HG03575 (cell line): ENCODE data around the gene CLOCK.

Source experiments
- ATAC-seq: cut with Tn5 transposase; IDR thresholded peaks from one replicate; pipeline ENCODE4 v1.9.1; 2021; ENCODE audit not compliant: unreplicated experiment, insufficient number of reproducible peaks, low FRiP score; ENCODE audit errors: extremely low read depth

Gene CLOCK

GRCh38 chr4:55500072-55500471 lies 46.6 kb downstream of the CLOCK start:
- ATAC-seq: peak; percentile 60

DNA sequence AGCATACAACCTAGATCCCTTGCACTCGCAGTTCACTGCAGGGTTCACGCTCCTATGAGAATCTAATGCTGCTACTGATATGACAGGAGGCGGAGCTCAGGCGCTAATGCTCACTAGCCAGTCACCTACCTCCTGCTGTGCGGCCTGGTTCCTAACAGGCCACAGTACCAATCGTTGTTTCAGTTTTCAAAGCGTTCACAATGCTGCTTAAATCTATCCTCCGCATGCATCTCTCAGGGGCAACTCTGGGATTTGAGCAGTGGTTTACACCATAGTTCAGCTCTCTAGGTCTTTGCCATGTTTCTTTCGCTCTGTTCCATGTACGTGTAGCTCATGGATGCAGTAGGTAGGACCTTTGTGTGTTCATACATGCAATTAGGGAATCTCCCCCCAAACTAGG lies 47.2 kb downstream of the CLOCK start:
- ATAC-seq: no peak

DNA sequence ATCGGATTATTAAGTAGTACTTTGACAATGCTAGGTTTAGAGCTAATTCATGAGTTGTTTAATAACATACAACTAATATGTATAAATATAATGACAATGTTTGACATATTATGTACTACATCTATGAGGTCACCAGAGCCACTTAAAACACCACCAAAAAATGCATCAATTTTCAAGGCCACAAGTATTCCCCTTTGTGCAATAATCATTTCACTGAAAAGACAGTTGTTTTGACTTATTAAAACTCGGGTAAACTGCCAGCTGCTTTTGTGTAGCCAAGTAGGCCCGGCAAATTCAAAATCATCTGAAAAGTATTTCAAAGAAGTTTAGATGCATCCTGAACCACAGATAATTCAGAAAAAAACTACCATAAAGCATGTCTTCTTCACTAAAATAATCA lies 48.7 kb downstream of the CLOCK start:
- no peak for ATAC-seq

DNA sequence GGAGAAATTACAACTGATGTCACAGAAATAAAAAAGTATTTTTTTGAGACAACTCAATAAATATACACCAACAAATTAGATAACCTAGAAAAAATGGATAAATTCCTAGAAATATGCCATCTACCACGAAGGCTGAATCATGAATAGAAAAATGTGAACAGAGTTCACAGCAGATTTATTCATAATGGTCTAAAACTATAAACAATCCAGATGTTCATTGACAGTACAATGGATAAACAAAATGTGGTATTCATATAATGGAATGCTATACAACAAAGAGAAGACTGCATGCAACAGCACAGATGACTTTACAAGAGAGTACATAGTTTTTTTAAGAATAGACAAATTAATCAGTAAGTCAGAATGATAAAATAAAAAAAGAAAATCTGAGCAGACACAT lies 55.2 kb downstream of the CLOCK start:
- no peak for ATAC-seq

GRCh38 chr4:55488716-55489115 lies 58.0 kb downstream of the CLOCK start:
- ATAC-seq: no peak

DNA sequence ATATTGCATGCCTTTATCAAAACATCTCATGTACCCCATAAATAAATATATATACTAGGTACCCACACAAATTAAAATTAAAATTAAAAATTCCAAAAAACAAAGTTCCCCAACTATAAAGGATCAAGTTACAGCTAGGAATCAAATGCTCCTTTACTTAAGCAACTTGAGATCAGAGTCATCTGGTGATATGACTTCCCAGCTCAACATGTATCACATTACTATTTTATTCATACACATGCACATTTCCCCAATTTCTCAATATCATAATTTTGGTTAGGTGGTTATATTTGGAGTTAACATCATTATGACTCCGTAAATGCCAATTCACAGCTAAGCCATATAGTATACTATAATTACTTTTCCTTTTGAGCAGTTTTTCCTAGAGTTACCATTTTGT lies 60.9 kb downstream of the CLOCK start:
- no peak for ATAC-seq

DNA sequence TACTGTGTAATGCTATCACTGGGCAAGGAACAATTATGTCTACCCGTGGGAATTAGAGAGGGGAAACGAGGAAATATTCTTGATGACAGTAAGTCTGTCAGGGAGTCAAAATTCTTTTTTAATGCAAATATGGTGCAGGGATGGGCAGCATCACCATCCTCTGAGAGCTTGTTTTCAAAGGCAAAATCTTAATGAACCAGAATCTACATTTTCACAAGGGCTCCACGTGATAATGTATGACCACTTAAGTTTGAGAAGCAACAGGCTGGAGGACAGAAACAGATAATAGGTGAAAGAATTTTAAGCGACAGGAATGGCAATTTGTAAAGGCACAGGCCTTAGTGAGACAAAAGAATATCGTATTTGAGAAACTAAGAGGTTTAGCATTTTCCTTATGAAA lies 63.4 kb downstream of the CLOCK start:
- ATAC-seq: no peak

- no peak for ATAC-seq
Observed at GRCh38 chr4:55475394-55476243, 71.1 kb downstream of the CLOCK start.

DNA sequence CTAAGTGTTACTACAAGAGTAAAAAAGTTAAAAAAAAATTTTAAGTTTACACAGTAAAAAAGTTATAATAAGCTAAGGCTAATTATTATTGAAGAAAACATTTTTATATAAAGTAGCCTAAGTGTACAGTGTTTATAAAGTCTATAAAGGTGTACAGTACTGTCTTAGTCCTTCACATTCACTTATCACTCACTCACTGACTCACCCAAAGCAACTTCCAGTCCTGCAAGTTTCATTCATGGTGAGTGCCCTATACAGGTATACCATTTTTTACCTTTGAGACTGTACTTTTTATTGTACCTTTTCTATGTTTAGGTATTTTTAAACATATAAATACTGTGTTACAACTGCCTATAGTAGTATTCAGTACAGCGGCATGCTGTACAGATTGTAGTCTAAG lies 76.7 kb downstream of the CLOCK start:
- ATAC-seq: no peak

DNA sequence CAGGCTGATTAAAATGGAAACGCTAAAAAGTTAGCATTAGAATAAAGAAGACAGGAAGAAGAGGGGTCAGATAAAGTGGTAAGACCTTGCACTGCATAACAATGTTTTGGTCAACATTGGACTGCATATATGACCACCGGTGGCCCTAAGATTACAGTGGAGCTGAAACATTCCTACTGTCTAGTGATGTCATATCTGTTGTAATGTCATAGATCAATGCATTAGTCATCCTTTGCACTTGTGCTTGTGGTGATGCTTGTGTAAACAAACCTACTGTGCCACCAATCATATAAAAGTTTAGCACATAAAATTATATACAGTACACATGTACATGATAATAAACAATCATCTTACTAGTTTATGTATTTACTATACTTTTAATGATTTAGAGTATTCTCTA lies 78.0 kb downstream of the CLOCK start:
- ATAC-seq: no peak

DNA sequence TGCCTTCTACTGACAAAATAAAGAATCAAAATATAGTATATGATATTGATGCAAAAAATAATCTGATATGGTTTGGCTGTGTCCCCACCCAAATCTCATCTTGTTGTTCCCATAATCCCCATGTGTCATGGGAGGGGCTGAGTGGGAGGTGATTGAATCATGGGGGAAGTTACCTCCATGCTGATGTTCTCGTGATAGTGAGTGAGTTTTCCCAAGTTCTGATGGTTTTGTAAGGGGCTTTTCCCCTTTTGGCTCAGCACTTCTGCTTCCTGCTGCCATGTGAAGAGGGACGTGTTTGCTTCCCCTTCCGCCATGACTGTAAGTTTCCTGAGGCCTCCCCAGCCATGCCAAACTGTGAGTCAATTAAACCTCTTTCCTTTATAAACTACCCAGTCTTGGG lies 80.7 kb downstream of the CLOCK start:
- no peak for ATAC-seq

GRCh38 chr4:55458611-55459010 lies 88.1 kb downstream of the CLOCK start:
- ATAC-seq: no peak

- no peak for ATAC-seq
Observed at GRCh38 chr4:55458164-55458563, 88.5 kb downstream of the CLOCK start.

DNA sequence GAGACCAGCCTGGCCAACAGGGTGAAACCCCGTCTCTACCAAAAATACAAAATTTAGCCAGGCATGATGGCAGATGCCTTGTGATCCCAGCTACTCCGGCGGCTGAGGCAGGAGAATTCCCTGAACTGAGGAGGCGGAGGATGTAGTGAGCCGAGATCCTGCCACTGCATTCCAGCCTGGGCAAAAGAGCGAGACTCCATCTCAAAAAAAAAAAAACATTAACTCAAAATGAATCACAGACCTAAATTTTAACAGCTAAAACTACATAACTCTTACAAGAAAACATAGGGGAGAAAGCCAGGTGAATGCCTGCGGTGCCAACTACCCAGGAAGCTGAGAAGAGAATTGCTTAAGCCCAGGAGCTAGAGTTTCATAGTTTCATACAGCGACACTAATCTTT lies 96.1 kb downstream of the CLOCK start:
- no peak for ATAC-seq

GRCh38 chr4:55447831-55448230 lies 98.9 kb downstream of the CLOCK start:
- no peak for ATAC-seq

GRCh38 chr4:55447108-55447708 lies 99.5 kb downstream of the CLOCK start:
- no peak for ATAC-seq

DNA sequence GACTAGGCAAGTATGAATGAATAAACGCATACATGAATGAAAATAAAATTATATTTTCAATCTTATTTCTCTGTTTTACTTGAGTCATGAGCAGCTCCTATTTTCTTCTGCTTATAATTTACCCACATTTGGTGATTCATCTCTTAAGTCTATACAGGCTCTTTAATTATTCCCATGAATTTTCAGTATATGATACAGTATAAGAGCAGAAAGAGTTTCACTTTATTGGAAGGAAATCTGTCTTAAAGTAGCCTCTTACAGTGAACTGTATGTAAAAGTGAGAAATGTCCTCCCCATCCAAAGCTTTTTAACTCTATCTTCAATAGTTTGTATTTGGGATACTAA lies 100.2 kb downstream of the CLOCK start:
- no peak for ATAC-seq

DNA sequence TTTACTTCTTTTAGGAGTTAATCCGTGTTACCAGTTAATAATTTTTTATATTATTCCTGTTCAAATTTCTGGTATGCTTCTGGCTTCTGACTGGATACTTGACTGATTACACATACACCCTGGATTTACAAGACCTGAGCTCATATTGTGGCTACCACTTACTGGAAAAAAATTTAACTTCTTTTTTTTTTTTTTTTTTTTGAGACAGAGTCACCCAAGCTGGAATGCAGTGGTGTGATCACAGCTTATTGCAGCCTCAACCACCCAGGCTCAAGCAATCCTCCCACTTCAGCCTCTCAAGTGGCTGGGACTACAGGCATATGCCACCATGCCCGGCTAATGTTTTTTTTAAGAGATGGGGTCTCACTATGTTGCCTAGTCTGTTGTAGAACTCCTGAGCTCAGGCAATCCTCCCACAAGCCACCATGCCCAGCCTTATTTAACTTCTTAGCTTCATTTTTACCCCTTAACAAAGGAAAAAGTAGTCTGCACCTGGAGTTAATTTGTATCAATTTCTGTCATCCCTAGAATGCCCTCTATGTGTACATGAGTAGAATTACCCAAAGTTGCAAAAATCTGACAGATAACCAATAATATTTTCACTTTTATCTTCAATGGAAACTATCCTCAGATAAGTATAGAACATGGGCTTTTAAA lies 100.7 kb downstream of the CLOCK start:
- no peak for ATAC-seq

DNA sequence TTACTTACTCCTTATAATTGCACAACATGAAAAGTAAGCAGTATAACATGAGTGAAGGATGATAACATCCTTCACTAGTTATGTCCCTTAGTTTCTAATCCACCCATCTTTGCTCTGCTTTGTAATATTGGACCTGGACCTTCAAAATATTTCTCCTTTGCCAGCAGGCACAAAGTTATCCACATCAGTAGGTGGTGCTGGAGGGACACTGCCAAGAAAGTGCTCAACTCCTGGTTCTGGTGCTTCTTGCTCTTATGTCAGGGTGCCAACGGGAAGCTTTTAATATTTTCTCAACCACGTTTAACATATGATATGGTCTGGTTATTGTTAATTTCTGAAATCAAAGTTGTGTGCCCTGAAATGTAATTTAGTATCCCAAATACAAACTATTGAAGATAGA lies 101.9 kb downstream of the CLOCK start:
- no peak for ATAC-seq

DNA sequence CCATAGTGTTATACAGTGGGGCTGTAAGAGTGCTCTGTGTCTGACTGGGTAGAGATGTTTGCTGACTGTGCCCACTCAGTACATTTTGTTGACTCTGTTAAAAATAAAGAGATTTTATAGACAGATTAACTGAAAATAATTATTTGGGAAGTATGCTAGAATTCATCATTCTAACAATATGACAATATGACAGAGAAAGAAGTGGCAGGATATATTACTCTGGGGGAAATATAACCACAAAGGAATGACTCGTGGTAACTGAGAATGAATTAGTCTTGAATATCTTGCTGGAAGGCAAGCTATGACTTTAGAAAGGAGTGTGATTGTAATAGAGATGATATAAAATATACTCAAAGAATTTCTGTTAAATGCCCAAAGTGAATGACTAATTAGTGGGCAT lies 104.2 kb downstream of the CLOCK start:
- no peak for ATAC-seq
